ENCODE measurements around the gene KDM8.

The KDM8 gene

GRCh38 chr16:27269300-27270150 lies 66.2 kb downstream of the KDM8 start:
- DNase-seq (ENCODE audit: low read depth), result no peak

- DNase-seq (ENCODE audit: low read depth), result no peak
Observed at GRCh38 chr16:27270349-27270748, 67.0 kb downstream of the KDM8 start.

Data from stimulated activated CD8-positive, alpha-beta memory T cell treated with anti-CD3 and anti-CD28 coated beads, Interleukin-12 subunit alpha, Interleukin-12 subunit beta, amount 100 ng/mL, for 1 hour (primary cell).